H1 (cell line): ENCODE measurements around the gene HMCN1. TPM values are rescaled to one million over a fixed set of nuclear protein-coding genes. Genes with fewer than 3 reads are reported as not detected.

Experiments
- CHD1 ChIP-seq: IDR thresholded peaks from 2 replicates; pipeline ENCODE4 v1.6.1; 2012; ENCODE audit warnings: low read depth, low read length, improper control_type of control experiment
- polyA plus RNA-seq, 7 experiments: library from polyadenylated mRNA; depleted of rRNA in 3 of 7; stranded (reverse) in 5 of 7; unstranded in 2 of 7; fragments of >200 nt in 5 of 7; fragments of 200-250 nt in 2 of 7; gene quantifications; 1 replicate in 5 of 7; 2 replicates in 1 of 7; 4 replicates in 1 of 7; pipeline versions ENCODE4 v1.2.1 to v1.2.3, GENCODE V29; 2011 to 2013; ENCODE audit warnings: missing spikeins in 2 of 7, mixed read lengths in 2 of 7
- total RNA-seq: library from RNA; stranded (reverse); fragmentation: NEBNext Ultra II Directional; extraction: Animal tissue kit (Norgen Biotek cat#: 25700); gene quantifications from 2 replicates; pipeline ENCODE4 v1.2.1, GENCODE V29; 2021

Gene HMCN1
- total and polyA plus RNA-seq, 2 of the 8 experiments (the other 6 are each of a cell fraction or from before 2014, with no cell fraction given) = 13.8 to 14.6 TPM

DNA sequence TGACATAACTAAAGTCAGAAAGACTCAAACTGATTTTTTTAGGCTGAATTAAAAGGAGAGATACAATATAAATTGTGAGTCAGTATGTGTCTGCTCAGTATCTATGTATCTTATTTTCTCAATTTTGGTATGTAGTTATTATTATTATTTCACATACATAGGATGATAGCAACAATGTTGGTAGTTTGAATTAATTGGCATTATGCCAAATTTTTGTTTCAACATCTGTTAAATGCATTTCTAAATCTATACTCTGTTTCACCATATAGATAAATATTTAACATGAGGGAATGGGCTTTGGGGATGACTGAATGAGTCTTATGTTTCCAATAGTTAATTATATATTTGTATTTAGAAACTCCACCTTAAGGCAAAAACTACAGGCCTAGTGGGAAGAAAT lies 12.6 kb upstream of the HMCN1 start (continued):
- no peak for TF ChIP-seq CHD1
- TF ChIP-seq, all 59 proteins: peak for 0
